WTC11 (cell line): Measurements from ENCODE around the gene ERICH3. TPM values are rescaled to one million over a fixed set of nuclear protein-coding genes. Genes with fewer than 3 reads are reported as not detected.

Source experiments
- ATAC-seq: fragments of 200-7000 bp; cut with Tn5 transposase; 2 replicates; pipeline ENCODE4 v1.10.0; 2021; ENCODE audit warnings: mild to moderate bottlenecking, moderate library complexity
- CTCF ChIA-PET: fragments of 300-600 bp; sonication (Branson Sonifier 250); formaldehyde crosslinking; loops from one replicate; lab custom pipeline; 2021; ENCODE audit warnings: antibody characterized with exemption; lab: Charles Lee
- POLR2A ChIA-PET: fragments of 350-600 bp; sonication (Branson Sonifier 250); formaldehyde crosslinking; loops from one replicate; lab custom pipeline; 2021; ENCODE audit warnings: antibody characterized with exemption; lab: Charles Lee
- DNase-seq: peaks from one replicate; pipeline ENCODE4 v3.0.0; 2021; ENCODE audit warnings: low spot score
- H3K27ac Mint-ChIP-seq: 2 replicates; pipeline ENCODE4 v1.8.0; 2021; ENCODE audit warnings: mixed read lengths
- H3K27me3 Mint-ChIP-seq: 2 replicates; pipeline ENCODE4 v1.8.0; 2021; ENCODE audit warnings: low read depth, mild to moderate bottlenecking, moderate library complexity, mixed read lengths
- H3K36me3 Mint-ChIP-seq: 2 replicates; pipeline ENCODE4 v1.8.0; 2021; ENCODE audit warnings: mixed read lengths
- H3K4me1 Mint-ChIP-seq: 2 replicates; pipeline ENCODE4 v1.8.0; 2022; ENCODE audit warnings: mixed read lengths
- H3K4me3 Mint-ChIP-seq: 2 replicates; pipeline ENCODE4 v1.8.0; 2021; ENCODE audit warnings: mild to moderate bottlenecking, moderate library complexity, mixed read lengths
- H3K9me3 Mint-ChIP-seq: 2 replicates; pipeline ENCODE4 v1.8.0; 2021; ENCODE audit warnings: mixed read lengths
- AFF4 ChIP-seq: sonication (generic); formaldehyde crosslinking; IDR thresholded peaks from 2 replicates; pipeline ENCODE4 v1.8.1; 2023; ENCODE audit warnings: mild to moderate bottlenecking, missing genetic modification reagents, borderline replicate concordance
- ATF1 ChIP-seq: sonication (generic); formaldehyde crosslinking; IDR thresholded peaks from 2 replicates; pipeline ENCODE4 v1.8.1; 2023; ENCODE audit warnings: mild to moderate bottlenecking, moderate library complexity, missing genetic modification reagents
- CBFB ChIP-seq: sonication (generic); formaldehyde crosslinking; IDR thresholded peaks from 2 replicates; pipeline ENCODE4 v1.8.1; 2022; ENCODE audit warnings: mild to moderate bottlenecking, low read depth, missing genetic modification reagents
- EMX1 ChIP-seq: fragments of 250-450 bp; sonication (Bioruptor Pico); IDR thresholded peaks from 2 replicates; pipeline ENCODE4 v1.8.0; 2021; ENCODE audit warnings: mild to moderate bottlenecking
- ETV6 ChIP-seq: sonication (generic); formaldehyde crosslinking; IDR thresholded peaks from 2 replicates; pipeline ENCODE4 v1.8.1; 2022; ENCODE audit warnings: mild to moderate bottlenecking, missing genetic modification reagents
- FOXJ3 ChIP-seq: sonication (generic); formaldehyde crosslinking; IDR thresholded peaks from 2 replicates; pipeline ENCODE4 v1.9.0; 2021; ENCODE audit warnings: missing genetic modification reagents, mild to moderate bottlenecking, borderline replicate concordance
- FOXP4 ChIP-seq: sonication (generic); formaldehyde crosslinking; IDR thresholded peaks from 2 replicates; pipeline ENCODE4 v1.8.0; 2022; ENCODE audit warnings: mild to moderate bottlenecking, missing genetic modification reagents
- HMGA2 ChIP-seq: fragments of 250-450 bp; sonication (Bioruptor Pico); IDR thresholded peaks from 2 replicates; pipeline ENCODE4 v1.4.0; 2021; ENCODE audit warnings: mild to moderate bottlenecking, moderate library complexity
- KAT7 ChIP-seq: sonication (generic); formaldehyde crosslinking; IDR thresholded peaks from 2 replicates; pipeline ENCODE4 v1.8.1; 2023; ENCODE audit warnings: missing genetic modification reagents, mild to moderate bottlenecking, borderline replicate concordance
- MAX ChIP-seq: sonication (generic); formaldehyde crosslinking; IDR thresholded peaks from 2 replicates; pipeline ENCODE4 v1.8.0; 2022; ENCODE audit warnings: mild to moderate bottlenecking, missing genetic modification reagents
- MXD4 ChIP-seq: fragments of 250-450 bp; sonication (Bioruptor Pico); IDR thresholded peaks from 2 replicates; pipeline ENCODE4 v1.8.0; 2021; ENCODE audit warnings: mild to moderate bottlenecking, moderate library complexity, borderline replicate concordance
- MYBL2 ChIP-seq: sonication (generic); formaldehyde crosslinking; IDR thresholded peaks from 2 replicates; pipeline ENCODE4 v1.8.1; 2023; ENCODE audit warnings: mild to moderate bottlenecking, moderate library complexity, missing genetic modification reagents
- NFATC4 ChIP-seq: fragments of 250-450 bp; sonication (Bioruptor Pico); IDR thresholded peaks from 2 replicates; pipeline ENCODE4 v1.9.0; 2021; ENCODE audit warnings: mild to moderate bottlenecking
- OVOL2 ChIP-seq: fragments of 250-450 bp; sonication (Bioruptor Pico); IDR thresholded peaks from 2 replicates; pipeline ENCODE4 v1.9.0; 2021; ENCODE audit warnings: mild to moderate bottlenecking, borderline replicate concordance
- PRDM15 ChIP-seq: sonication (generic); formaldehyde crosslinking; IDR thresholded peaks from 2 replicates; pipeline ENCODE4 v1.8.0; 2022; ENCODE audit warnings: missing genetic modification reagents
- PRRX2 ChIP-seq: fragments of 250-450 bp; sonication (Bioruptor Pico); IDR thresholded peaks from 2 replicates; pipeline ENCODE4 v1.8.0; 2021; ENCODE audit warnings: mild to moderate bottlenecking
- RORB ChIP-seq: fragments of 250-450 bp; sonication (Bioruptor Pico); IDR thresholded peaks from 2 replicates; pipeline ENCODE4 v1.9.0; 2021; ENCODE audit warnings: mild to moderate bottlenecking
- SMAD3 ChIP-seq: sonication (generic); formaldehyde crosslinking; IDR thresholded peaks from 2 replicates; pipeline ENCODE4 v1.8.0; 2022; ENCODE audit warnings: missing genetic modification reagents, mild to moderate bottlenecking, borderline replicate concordance
- SOX15 ChIP-seq: fragments of 250-450 bp; sonication (Bioruptor Pico); IDR thresholded peaks from 2 replicates; pipeline ENCODE4 v1.9.0; 2021; ENCODE audit warnings: mild to moderate bottlenecking
- TEAD4 ChIP-seq: sonication (generic); formaldehyde crosslinking; IDR thresholded peaks from 2 replicates; pipeline ENCODE4 v1.8.0; 2022; ENCODE audit warnings: mild to moderate bottlenecking, missing genetic modification reagents
- TP53 ChIP-seq: sonication (generic); formaldehyde crosslinking; IDR thresholded peaks from 2 replicates; pipeline ENCODE4 v1.8.1; 2023; ENCODE audit warnings: mild to moderate bottlenecking, missing genetic modification reagents
- total RNA-seq: library from RNA; stranded (reverse); gene quantifications from 3 replicates; pipeline ENCODE4 v1.2.3, GENCODE V29; 2021
- TF ChIP-seq, protein P1 (sequence below): fragments of 250-450 bp; sonication (Bioruptor Pico); IDR thresholded peaks from 2 replicates; pipeline ENCODE4 v2.1.2; 2022; ENCODE audit warnings: mild to moderate bottlenecking, moderate library complexity
- TF ChIP-seq, protein P2 (sequence below): fragments of 250-450 bp; sonication (Bioruptor Pico); IDR thresholded peaks from 2 replicates; pipeline ENCODE4 v1.9.0; 2021; ENCODE audit warnings: moderate library complexity, mild to moderate bottlenecking, inconsistent platforms, borderline replicate concordance
- TF ChIP-seq, protein P3 (sequence below): sonication (generic); formaldehyde crosslinking; conservative IDR thresholded peaks from 2 replicates; pipeline ENCODE4 v1.8.1; 2022; ENCODE audit warnings: mild to moderate bottlenecking, missing genetic modification reagents
- TF ChIP-seq, protein P4 (sequence below): sonication (generic); formaldehyde crosslinking; IDR thresholded peaks from 2 replicates; pipeline ENCODE4 v1.8.0; 2023; ENCODE audit warnings: missing genetic modification reagents

ERICH3 gene
- total RNA-seq, 1 experiment from 2014 or later = 0.07 TPM

DNA sequence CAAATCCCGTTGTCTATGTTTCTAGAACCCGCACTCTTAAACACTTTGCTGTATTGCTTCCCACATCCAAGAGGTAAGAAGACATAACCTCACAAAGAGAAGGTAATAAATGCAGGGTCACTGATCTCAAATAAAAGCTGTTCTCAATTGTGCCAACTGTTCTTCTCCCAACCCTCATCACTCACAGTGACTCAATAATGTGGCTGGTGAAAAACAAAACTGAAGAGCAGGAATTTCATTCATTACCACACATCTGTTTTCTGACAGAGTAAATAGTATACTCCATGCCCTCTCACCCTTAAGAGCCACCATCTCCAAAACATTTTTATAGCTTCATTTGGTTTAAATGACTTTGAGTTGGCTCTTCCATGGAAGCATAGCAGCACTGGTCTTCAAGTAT, 6.2 kb upstream of the ERICH3 start:
- DNase-seq = no peak
- no peaks in the 10 kb centered on the region; the same call in 1 of the 2 replicates for H3K27me3 Mint-ChIP-seq
- peaks cover 4% of the 10 kb centered on the region for H3K4me1 Mint-ChIP-seq
- no peak for TF ChIP-seq FOXJ3 (CRISPR knock-in tag)
- TF ChIP-seq MXD4 = no peak
- TF ChIP-seq TEAD4 (CRISPR knock-in tag) = no peak
- TF ChIP-seq HMGA2 (CRISPR knock-in tag) = no peak
- TF ChIP-seq PRDM15 = no peak
- no peak for TF ChIP-seq EMX1 (CRISPR knock-in tag)
- no peak for TF ChIP-seq MAX
- TF ChIP-seq KAT7 (CRISPR knock-in tag) = no peak
- no peak for TF ChIP-seq NFATC4 (CRISPR knock-in tag)
- no peak for TF ChIP-seq AFF4 (CRISPR knock-in tag)
- TF ChIP-seq TP53 = no peak
- no peak for TF ChIP-seq SOX15
- no peak for TF ChIP-seq PRRX2 (CRISPR knock-in tag)
- TF ChIP-seq CBFB (CRISPR knock-in tag) = no peak
- TF ChIP-seq, protein P1, sequence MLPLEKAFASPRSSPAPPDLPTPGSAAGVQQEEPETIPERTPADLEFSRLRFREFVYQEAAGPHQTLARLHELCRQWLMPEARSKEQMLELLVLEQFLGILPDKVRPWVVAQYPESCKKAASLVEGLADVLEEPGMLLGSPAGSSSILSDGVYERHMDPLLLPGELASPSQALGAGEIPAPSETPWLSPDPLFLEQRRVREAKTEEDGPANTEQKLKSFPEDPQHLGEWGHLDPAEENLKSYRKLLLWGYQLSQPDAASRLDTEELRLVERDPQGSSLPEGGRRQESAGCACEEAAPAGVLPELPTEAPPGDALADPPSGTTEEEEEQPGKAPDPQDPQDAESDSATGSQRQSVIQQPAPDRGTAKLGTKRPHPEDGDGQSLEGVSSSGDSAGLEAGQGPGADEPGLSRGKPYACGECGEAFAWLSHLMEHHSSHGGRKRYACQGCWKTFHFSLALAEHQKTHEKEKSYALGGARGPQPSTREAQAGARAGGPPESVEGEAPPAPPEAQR (CRISPR knock-in tag) = no peak
- no peak for TF ChIP-seq ETV6
- TF ChIP-seq OVOL2 (CRISPR knock-in tag) = no peak
- no peak for ATAC-seq
- no peaks in the 10 kb centered on the region for H3K36me3 Mint-ChIP-seq
- ChIA-PET POLR2A (no interaction called here), CTCF (interaction anchor here (0.9 to 3.2 kb wide), 2 partner anchors 10 to 175 kb away, joined by 3 to 12 read pairs; no protein-coding TSS in a partner anchor)
- H3K9me3 Mint-ChIP-seq = no peaks in the 10 kb centered on the region
- no peak overlapping the region for H3K4me3 Mint-ChIP-seq
- H3K27ac Mint-ChIP-seq = no peak overlapping the region

DNA sequence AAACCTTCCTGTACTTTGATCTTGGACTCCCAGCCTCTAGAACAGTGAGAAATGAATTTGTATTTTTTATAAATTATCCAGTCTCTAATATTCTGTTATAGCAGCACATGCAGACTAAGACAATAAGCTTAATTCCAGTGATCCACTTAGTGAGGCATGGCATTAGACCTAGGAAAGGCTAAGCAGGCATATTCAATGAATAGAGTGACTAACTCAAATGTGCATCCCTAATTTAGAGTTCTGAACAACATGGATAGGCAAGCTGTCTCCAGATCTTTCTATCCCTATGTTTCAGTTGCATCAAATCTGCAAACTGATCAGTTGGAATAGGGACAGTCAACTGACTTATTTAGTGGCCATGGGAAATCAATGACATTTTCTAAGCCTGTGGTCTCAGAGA, 4.3 kb upstream of the ERICH3 start:
- Mint-ChIP-seq H3K36me3 (no peaks in the 10 kb centered on the region), H3K27ac (no peak overlapping the region), H3K9me3 (no peaks in the 10 kb centered on the region), H3K4me3 (no peak overlapping the region), H3K27me3 (peaks cover 16% of the 10 kb centered on the region), H3K4me1 (peaks cover 18% of the 10 kb centered on the region)
- ATAC-seq = no peak
- no peak for DNase-seq
- ChIA-PET POLR2A (no interaction called here), CTCF (interaction anchor here (1.2 kb wide), 1 partner anchor 12 kb away, joined by 3 read pairs; no protein-coding TSS in a partner anchor)
- TF ChIP-seq ATF1 (CRISPR knock-in tag) (no peak), OVOL2 (CRISPR knock-in tag) (no peak), MXD4 (no peak), RORB (CRISPR knock-in tag) (no peak), FOXP4 (no peak), MYBL2 (CRISPR knock-in tag) (no peak), HMGA2 (CRISPR knock-in tag) (no peak), SMAD3 (CRISPR knock-in tag) (no peak)
- TF ChIP-seq, protein P2, sequence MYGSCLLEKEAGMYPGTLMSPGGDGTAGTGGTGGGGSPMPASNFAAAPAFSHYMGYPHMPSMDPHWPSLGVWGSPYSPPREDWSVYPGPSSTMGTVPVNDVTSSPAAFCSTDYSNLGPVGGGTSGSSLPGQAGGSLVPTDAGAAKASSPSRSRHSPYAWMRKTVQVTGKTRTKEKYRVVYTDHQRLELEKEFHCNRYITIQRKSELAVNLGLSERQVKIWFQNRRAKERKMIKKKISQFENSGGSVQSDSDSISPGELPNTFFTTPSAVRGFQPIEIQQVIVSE = no peak
- TF ChIP-seq, protein P3, sequence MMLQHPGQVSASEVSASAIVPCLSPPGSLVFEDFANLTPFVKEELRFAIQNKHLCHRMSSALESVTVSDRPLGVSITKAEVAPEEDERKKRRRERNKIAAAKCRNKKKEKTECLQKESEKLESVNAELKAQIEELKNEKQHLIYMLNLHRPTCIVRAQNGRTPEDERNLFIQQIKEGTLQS (CRISPR knock-in tag) = no peak
- TF ChIP-seq, protein P4, sequence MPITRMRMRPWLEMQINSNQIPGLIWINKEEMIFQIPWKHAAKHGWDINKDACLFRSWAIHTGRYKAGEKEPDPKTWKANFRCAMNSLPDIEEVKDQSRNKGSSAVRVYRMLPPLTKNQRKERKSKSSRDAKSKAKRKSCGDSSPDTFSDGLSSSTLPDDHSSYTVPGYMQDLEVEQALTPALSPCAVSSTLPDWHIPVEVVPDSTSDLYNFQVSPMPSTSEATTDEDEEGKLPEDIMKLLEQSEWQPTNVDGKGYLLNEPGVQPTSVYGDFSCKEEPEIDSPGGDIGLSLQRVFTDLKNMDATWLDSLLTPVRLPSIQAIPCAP (CRISPR knock-in tag) = no peak
